Activated gamma-delta T cell treated with Interleukin-2 at 50 U/mL for 16 hours (primary cell): ENCODE data around the gene PRR30.
"Not testable (repeated sequence)": the region's sequence is repeated elsewhere in the genome, so short reads cannot be mapped to it uniquely, and the experiment has no call there.

ENCODE experiments used
- DNase-seq: peaks from one replicate; pipeline ENCODE4 v3.0.0-alpha.2; 2020

Gene PRR30

GRCh38 chr2:27127883-27128667 lies 11.1 kb downstream of the PRR30 start:
- DNase-seq: no peak

DNA sequence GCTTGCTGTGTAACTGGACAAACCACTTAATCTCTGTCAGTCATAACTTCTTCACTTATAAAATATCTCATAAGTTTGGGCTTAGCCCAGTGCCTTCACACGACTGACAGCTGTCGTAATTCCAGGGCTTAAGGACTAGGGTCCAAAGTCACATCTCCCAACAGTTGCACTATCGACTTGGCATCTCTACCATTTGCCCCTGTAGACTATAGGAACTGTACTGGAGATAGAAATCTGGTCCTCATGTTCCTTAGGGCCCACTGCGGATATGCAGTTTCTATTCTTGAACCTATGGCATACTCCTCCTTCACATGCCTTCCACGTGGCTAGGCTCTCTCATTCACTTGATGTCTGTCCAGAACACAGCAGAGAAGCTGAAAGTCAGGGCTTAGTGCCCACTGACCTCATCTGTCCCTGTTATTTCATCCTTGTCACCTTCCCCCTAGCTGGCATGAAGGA lies 12.9 kb downstream of the PRR30 start:
- no peak for DNase-seq

DNA sequence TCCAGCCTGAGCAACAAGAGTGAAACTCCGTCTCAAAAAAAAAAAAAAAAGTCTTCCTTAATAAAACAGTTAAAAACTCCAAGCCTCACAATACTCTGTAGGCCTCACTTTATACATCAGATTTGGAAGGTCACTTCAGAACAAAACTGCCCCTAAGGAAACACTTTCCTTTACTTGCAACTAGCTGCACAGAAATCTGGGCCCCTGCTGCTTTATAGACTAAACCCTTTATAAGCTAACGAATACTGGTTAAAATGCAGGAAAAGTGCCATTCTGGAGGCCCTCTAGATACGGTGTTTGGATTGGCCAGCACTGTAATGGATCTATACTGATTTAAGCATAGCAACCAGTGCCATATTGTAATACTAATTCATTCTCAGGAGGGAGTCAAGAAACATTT lies 14.1 kb downstream of the PRR30 start:
- no peak for DNase-seq

DNA sequence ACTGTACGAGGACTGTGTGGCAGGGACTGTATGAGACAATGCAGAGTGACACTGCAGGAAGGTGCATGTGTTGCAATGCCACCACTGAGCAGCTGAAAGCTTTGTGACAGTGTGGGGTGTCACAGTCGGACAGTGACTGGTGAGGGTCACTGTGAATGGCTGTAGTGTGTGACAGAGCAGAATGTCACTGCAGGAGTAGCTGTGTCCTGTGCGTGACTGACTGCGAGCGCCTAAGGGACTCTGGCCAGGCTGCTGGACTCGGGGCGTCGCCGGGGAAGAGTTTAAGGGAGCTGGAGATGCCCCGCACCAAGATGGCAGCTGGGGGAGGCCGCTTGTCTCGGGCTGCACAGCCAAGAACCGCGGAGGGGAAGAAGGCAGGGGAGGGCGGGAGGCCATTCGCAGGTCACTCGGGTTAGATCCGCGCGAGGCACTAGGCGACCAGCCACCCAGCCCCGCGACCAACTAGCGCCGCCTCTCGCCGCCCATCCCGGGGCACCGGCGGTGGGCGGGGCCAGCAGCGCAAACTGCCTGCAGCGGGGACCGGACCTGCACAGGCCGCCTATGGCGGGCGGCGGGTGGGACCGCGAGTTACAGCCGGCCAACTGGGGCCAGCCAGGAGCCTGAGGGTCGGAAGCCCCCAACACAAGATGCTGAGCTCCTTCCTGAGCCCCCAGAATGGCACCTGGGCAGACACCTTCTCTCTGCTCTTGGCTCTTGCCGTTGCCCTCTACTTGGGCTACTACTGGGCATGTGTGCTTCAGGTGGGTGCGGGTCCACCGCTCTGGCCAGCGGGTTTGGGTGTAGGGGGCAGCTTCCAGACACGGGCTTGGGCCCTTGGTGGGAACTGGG lies 15.7 kb downstream of the PRR30 start, which contains the start of gene ABHD1:
Gene ABHD1, plus strand, starts transcription at position 514 of the 849 bp plus-strand sequence. Its CDS starts 134 bp downstream, at position 648.
- peak; percentile 56 for DNase-seq

DNA sequence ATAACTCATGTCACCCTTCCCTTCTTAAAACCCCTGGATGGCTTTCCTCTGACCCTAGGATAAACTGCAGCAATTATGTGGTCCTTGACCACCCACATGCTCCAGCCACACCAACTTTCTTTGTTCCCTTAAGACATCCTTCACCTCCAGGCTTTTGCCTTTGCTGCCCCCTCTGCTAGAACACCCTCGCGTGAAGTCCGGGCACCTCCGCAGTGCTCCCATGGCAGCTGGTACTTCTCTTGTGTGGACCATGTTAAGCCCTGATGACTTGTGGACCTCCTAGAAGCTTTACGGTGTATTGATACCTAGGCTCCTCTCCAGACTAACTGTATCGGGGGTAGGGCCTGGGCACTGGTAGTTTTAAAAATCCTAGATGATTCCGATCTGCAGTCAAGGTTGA lies 16.4 kb downstream of the PRR30 start:
- DNase-seq: no peak

DNA sequence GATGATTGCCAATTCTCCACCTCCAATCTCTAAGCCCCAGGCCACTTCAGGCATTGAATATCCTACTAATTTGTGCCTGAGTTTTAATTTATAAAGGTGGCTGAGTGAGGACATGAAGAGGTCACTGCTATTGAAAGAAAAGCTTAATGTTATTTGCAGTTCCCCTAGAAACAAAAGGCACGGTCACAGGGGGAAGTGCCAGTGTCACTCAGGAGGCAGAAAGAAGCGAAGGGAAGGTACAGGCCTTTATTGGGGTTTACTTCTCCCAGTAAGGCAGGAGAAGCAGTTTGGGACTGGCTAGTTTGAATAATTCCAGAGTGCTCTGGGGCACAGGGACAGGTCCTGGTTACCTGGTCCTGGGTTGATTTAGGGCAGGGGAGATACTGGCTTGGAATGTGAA lies 17.3 kb downstream of the PRR30 start:
- DNase-seq: no peak

- not testable (repeated sequence) for DNase-seq
Measured at GRCh38 chr2:27119330-27119670, 19.9 kb downstream of the PRR30 start.

DNA sequence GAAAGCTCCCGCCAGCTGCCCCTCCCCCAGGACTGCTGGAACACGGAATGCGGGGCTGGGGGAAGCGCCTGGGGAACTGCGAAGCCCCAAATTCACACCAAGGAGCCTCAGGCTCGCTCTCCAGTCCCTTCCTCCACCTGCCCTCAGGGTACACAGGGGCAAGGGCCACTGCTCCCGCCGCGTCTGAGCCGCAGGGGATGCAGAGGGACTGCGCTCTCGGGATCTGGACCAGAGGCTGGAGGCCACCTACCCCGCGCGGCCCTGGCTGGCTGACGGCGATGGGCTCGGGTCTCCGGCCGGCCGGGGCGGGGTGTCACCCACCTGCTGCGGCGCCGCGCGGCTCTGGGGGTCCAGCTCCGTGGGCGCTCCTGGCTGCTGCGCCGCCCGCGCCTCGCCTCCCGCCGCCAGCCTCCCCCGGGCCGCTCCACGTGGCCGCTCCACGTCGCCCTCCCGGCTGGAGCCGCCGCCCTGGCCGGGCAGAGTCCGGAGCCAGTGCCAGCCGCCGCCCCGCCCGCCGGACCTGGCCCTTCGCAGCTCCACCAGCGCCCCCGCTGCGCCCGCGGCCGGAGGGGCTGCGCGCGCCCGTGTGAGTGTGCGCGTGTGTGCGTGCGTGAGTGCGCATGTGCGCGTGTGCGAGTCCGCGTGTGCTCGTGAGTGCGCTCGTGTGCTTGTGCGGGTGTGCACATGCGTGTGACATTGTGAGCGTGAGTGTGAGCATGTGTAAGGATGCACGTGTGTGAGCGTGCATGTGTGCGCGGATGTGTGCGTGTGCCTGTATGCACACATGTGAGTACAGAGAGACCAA lies 20.5 kb downstream of the PRR30 start, which contains the start of gene CGREF1:
Gene CGREF1, minus strand, starts transcription at position 604 of the 805 bp plus-strand sequence. CDS start 14,762 bp downstream, outside the sequence.
- DNase-seq: no peak

- no peak for DNase-seq
Measured at GRCh38 chr2:27117995-27118524, 21.1 kb downstream of the PRR30 start.

- DNase-seq: no peak
Measured at GRCh38 chr2:27115519-27115918, 23.7 kb downstream of the PRR30 start.

DNA sequence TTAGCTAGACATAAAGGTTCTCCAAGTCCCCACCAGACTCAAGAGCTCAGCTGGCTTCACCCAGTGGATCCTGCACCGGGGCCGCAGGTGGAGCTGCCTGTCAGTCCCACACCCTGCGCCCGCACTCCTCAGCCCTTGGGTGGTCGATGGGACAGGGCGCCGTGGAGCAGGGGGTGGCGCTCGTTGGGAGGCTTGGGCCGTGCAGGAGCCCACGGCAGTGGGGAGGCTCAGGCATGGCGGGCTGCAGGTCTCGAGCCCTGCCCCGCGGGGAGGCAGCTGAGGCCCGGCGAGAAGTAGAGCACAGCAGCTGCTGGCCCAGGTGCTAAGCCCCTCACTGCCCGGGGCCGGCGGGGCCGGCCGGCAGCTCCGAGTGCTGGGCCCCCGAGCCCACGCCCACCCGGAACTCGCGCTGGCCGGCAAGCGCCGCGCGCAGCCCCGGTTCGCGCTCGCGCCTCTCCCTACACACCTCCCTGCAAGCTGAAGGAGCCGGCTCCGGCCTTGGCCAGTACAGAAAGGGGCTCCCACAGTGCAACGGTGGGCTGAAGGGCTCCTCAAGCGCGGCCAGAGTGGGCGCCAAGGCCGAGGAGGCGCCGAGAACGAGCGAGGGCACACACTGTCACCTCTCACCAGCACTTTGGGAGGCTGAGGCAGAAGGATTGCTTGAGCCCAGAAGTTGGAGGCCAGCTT lies 27.7 kb downstream of the PRR30 start:
- not testable (repeated sequence) for DNase-seq

- DNase-seq: not testable (repeated sequence)
Measured at GRCh38 chr2:27110603-27111352, 28.4 kb downstream of the PRR30 start.

DNA sequence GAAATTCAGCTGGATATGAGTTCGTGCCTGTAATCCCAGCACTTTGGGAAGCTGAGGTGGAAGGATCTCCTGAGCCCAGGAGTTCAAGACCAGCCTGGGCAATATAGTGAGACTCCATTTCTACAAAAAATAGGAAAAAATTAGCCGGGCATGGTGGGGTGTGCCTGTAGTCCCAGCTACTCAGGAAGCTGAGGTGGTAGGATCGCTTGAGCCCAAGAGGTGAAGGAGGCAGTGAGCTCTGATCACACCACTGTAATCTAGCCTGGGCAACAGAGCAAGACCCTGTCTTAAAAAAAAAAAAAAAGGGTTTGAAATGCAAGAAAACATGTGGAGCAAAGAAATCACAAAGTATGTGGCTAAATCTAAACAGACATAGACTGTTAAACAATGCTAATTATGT lies 30.1 kb downstream of the PRR30 start:
- DNase-seq: no peak

GRCh38 chr2:27108221-27108620 lies 31.0 kb downstream of the PRR30 start:
- no peak for DNase-seq

DNA sequence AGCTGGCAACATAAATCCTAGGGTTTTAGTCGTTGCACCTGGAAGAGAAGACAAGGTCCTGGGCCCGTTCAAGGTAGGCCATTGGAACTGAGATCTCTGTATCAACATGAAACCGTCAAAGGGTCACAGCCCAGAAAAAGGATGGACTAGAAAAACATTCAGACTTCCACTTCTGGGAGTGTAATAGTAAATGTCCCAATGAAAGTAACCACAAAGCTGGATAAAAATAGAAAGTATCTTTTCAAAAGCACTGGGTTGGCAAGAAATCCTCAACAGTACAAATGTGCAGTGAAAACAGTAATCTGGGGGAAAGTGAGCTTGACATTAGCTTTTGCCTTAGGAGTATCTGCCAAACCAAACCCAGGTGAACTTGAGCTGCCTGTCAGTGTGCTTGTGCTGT lies 33.2 kb downstream of the PRR30 start:
- DNase-seq: no peak

- no peak for DNase-seq
Measured at GRCh38 chr2:27102329-27102728, 36.9 kb downstream of the PRR30 start.

- DNase-seq: no peak
Measured at GRCh38 chr2:27100036-27100435, 39.2 kb downstream of the PRR30 start.

DNA sequence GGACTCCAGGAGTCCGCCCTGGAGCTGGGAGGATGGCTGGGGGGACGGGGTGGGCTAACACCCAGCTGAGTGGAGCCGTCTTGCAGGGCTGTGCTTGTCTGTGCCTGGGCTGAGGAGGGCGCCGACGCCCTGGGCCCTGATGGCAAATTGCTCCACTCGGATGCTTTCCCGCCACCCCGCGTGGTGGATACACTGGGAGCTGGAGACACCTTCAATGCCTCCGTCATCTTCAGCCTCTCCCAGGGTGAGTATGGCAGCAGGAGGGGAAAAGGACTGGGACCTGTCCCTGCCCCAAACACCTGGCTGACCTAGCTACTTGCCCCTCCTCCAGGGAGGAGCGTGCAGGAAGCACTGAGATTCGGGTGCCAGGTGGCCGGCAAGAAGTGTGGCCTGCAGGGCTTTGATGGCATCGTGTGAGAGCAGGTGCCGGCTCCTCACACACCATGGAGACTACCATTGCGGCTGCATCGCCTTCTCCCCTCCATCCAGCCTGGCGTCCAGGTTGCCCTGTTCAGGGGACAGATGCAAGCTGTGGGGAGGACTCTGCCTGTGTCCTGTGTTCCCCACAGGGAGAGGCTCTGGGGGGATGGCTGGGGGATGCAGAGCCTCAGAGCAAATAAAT lies 39.8 kb downstream of the PRR30 start:
- DNase-seq: no peak

- no peak for DNase-seq
Measured at GRCh38 chr2:27097341-27097740, 41.9 kb downstream of the PRR30 start.

DNA sequence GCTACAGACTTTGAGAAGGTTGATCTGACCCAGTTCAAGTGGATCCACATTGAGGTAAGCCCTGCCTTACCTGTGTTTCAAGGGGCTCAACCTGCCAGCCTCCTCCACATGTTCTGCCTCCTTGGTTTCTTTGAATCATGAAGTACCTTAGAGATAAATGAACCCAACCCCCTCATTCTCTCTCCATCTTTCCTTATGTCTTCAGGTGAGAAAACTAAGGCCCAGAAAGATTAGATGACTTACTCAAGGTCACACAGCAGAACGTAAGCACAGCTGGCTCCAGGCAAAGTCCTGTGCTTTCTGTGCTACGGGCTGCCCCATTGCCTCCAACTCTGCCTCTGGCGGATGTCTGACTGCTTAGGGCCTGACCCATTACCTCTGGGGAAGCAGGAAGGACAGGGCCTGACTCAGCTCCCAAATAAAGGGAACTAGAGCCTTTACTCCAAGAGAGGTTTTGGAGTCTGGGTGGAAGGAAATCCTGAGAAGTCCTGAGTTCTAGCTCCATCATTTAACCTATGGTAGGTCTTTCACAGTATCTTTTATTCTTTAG lies 42.4 kb downstream of the PRR30 start:
- no peak for DNase-seq
